GM12878 (cell line): ENCODE results near the gene FUBP3.

Experiments
- CTCF ChIP-seq, 3 experiments: IDR thresholded peaks in 2 of 3; conservative IDR thresholded peaks in 1 of 3; 2 replicates each; pipeline ENCODE4 v1.5.1; 2011; ENCODE audit warnings: low read depth in 3 of 3, low read length in 3 of 3, mild to moderate bottlenecking in 3 of 3, control low read depth in 2 of 3, moderate library complexity in 2 of 3, inconsistent platforms in 1 of 3, mixed read lengths in 1 of 3; ENCODE audit not compliant: control insufficient read depth in 2 of 3, insufficient read depth in 1 of 3; ENCODE audit errors: extremely low read depth in 1 of 3
- DPF2 ChIP-seq: fragments of 450-650 bp; IDR thresholded peaks from 2 replicates; pipeline ENCODE4 v1.6.1; 2017; ENCODE audit warnings: mild to moderate bottlenecking
- EP300 ChIP-seq, 2 experiments: fragments of 150-350 bp in 1 of 2; IDR thresholded peaks; 2 replicates each; pipeline ENCODE4 v1.6.1; 2011 to 2012; ENCODE audit warnings: low read depth in 2 of 2, low read length in 2 of 2, borderline replicate concordance in 1 of 2, improper control_type of control experiment in 1 of 2, inconsistent platforms in 1 of 2; ENCODE audit not compliant: control insufficient read depth in 1 of 2
- FOS ChIP-seq: IDR thresholded peaks from 3 replicates; pipeline ENCODE4 v1.6.1; 2011; ENCODE audit warnings: borderline replicate concordance; ENCODE audit not compliant: insufficient read length; ENCODE audit errors: extremely low read depth
- JUND ChIP-seq: IDR thresholded peaks from 2 replicates; pipeline ENCODE4 v1.6.1; 2012; ENCODE audit warnings: low read depth, mild to moderate bottlenecking, low read length, improper control_type of control experiment, moderate library complexity
- POLR2A ChIP-seq: IDR thresholded peaks from 2 replicates; pipeline ENCODE4 v1.6.1; 2011; ENCODE audit warnings: low read depth, mild to moderate bottlenecking, low read length
- POLR2AphosphoS5 ChIP-seq: IDR thresholded peaks from 2 replicates; pipeline ENCODE4 v1.6.1; 2011; ENCODE audit warnings: mild to moderate bottlenecking, low read length, inconsistent platforms
- RCOR1 ChIP-seq: conservative IDR thresholded peaks from 2 replicates; pipeline ENCODE4 v1.6.1; 2012; ENCODE audit warnings: low read depth, low read length, improper control_type of control experiment
- REST ChIP-seq: IDR thresholded peaks from 2 replicates; pipeline ENCODE4 v1.6.1; 2012; ENCODE audit warnings: mild to moderate bottlenecking, low read depth, low read length
- RFX5 ChIP-seq: IDR thresholded peaks from 2 replicates; pipeline ENCODE4 v1.6.1; 2011; ENCODE audit warnings: low read depth, low read length, improper control_type of control experiment

GRCh38 chr9:130598188-130598587 lies 18.8 kb downstream of the FUBP3 start:
- no peak for TF ChIP-seq POLR2AphosphoS5
- no peak for TF ChIP-seq REST
- TF ChIP-seq EP300 (IDR thresholded peaks at IDR 0.05; ENCODE audit: borderline replicate concordance in 1 of 2, control insufficient read depth in 1 of 2, low read depth in 2 of 2, low read length in 2 of 2): no peak
- TF ChIP-seq RFX5: no peak
- TF ChIP-seq FOS: no peak
- no peak for TF ChIP-seq JUND
- no peak for TF ChIP-seq RCOR1
- no peak for TF ChIP-seq CTCF (IDR thresholded peaks at IDR 0.05 in 2 of 3, conservative IDR thresholded peaks at IDR 0.05 in 1 of 3; ENCODE audit: control insufficient read depth in 2 of 3, extremely low read depth in 1 of 3, insufficient read depth in 1 of 3, low read depth in 3 of 3, low read length in 3 of 3)
- no peak for TF ChIP-seq POLR2A
- TF ChIP-seq DPF2: no peak
